ENCODE results near the gene SPTAN1.

The SPTAN1 gene

GRCh38 chr9:128607642-128608350 is 55.4 kb downstream of the SPTAN1 start:
- DNase-seq = no peak

GRCh38 chr9:128610897-128611296 is 58.5 kb downstream of the SPTAN1 start:
- DNase-seq = no peak

GRCh38 chr9:128611600-128612394 is 59.4 kb downstream of the SPTAN1 start:
- no peak for DNase-seq

- DNase-seq = no peak
These were observed 62.3 kb downstream of the SPTAN1 start for GRCh38 chr9:128614728-128615127.

GRCh38 chr9:128615571-128615970 is 63.2 kb downstream of the SPTAN1 start:
- no peak for DNase-seq

GRCh38 chr9:128617943-128618342 is 65.6 kb downstream of the SPTAN1 start:
- no peak for DNase-seq

GRCh38 chr9:128619127-128619526 is 66.7 kb downstream of the SPTAN1 start:
- no peak for DNase-seq

- DNase-seq = no peak
These were observed 67.4 kb downstream of the SPTAN1 start for GRCh38 chr9:128619779-128620178.

- no peak for DNase-seq
These were observed 69.5 kb downstream of the SPTAN1 start for GRCh38 chr9:128621730-128622455.

- no peak for DNase-seq
These were observed 72.2 kb downstream of the SPTAN1 start for GRCh38 chr9:128624566-128624965.

GRCh38 chr9:128625391-128626146 is 73.2 kb downstream of the SPTAN1 start:
- no peak for DNase-seq

- DNase-seq = no peak
These were observed 73.8 kb downstream of the SPTAN1 start for GRCh38 chr9:128626181-128626580.

GRCh38 chr9:128627127-128627715 is 74.8 kb downstream of the SPTAN1 start:
- DNase-seq = no peak

- DNase-seq = no peak
These were observed 75.5 kb downstream of the SPTAN1 start for GRCh38 chr9:128627906-128628305.

GRCh38 chr9:128628471-128629048 is 76.2 kb downstream of the SPTAN1 start:
- no peak for DNase-seq

GRCh38 chr9:128629136-128629535 is 76.7 kb downstream of the SPTAN1 start:
- DNase-seq = no peak

GRCh38 chr9:128629852-128630545 is 77.6 kb downstream of the SPTAN1 start:
- DNase-seq = no peak

- no peak for DNase-seq
These were observed 79.2 kb downstream of the SPTAN1 start for GRCh38 chr9:128631636-128632035.

- no peak for DNase-seq
These were observed 79.7 kb downstream of the SPTAN1 start for GRCh38 chr9:128632066-128632465.

- DNase-seq = no peak
These were observed 80.1 kb downstream of the SPTAN1 start for GRCh38 chr9:128632486-128632885.

- no peak for DNase-seq
These were observed 80.7 kb downstream of the SPTAN1 start for GRCh38 chr9:128633057-128633456.

GRCh38 chr9:128633601-128634000 is 81.2 kb downstream of the SPTAN1 start:
- DNase-seq = no peak

Data from GDM1 (cell line).